IMR-90 (cell line): ENCODE results near the gene ZNF831. TPM values are rescaled to one million over a fixed set of nuclear protein-coding genes. Genes with fewer than 3 reads are reported as not detected.

Experiments used
- ATAC-seq: fragments of 200-7000 bp; cut with Tn5 transposase; 2 replicates; pipeline ENCODE4 v1.9.1; 2020; ENCODE audit warnings: low read depth, mild to moderate bottlenecking, moderate library complexity
- BruUV-seq: library from RNA; stranded (reverse); fragments of 400-500 nt; replicated peaks from 2 replicates; lab custom pipeline; 2021; lab: Mats Ljungman, UMichigan
- CTCF ChIA-PET: fragments of 300-600 bp; formaldehyde crosslinking; extraction: SDS; loops from one replicate; lab custom pipeline; 2021; ENCODE audit warnings: antibody characterized with exemption; lab: Yijun Ruan, JAX
- POLR2A ChIA-PET: fragments of 300-600 bp; sonication (Branson Sonifier 250); formaldehyde crosslinking; loops from one replicate; lab custom pipeline; 2022; ENCODE audit warnings: antibody characterized with exemption; ENCODE audit not compliant: unreplicated experiment; lab: Charles Lee
- DNase-seq: peaks from one replicate; pipeline ENCODE4 v3.0.0; 2013
- H2AFZ ChIP-seq: replicated peaks from 2 replicates; pipeline ENCODE3; 2013; ENCODE audit warnings: low read length, mild to moderate bottlenecking; ENCODE audit not compliant: poor library complexity
- H2AK5ac ChIP-seq: 2 replicates; pipeline ENCODE4 v1.6.1; 2013; ENCODE audit warnings: low read depth, low read length, inconsistent platforms
- H2AK9ac ChIP-seq: replicated peaks from 2 replicates; pipeline ENCODE3; 2013; ENCODE audit warnings: mild to moderate bottlenecking, low read depth, low read length, moderate library complexity; ENCODE audit not compliant: poor library complexity
- H2BK120ac ChIP-seq: 2 replicates; pipeline ENCODE4 v1.6.1; 2013; ENCODE audit warnings: low read depth, low read length, inconsistent platforms
- H2BK15ac ChIP-seq: 3 replicates; pipeline ENCODE4 v1.6.1; 2013; ENCODE audit warnings: low read depth, low read length, inconsistent platforms
- H2BK20ac ChIP-seq: 2 replicates; pipeline ENCODE4 v1.6.1; 2013; ENCODE audit warnings: low read depth, mild to moderate bottlenecking, inconsistent platforms, low read length, moderate library complexity
- H2BK5ac ChIP-seq: 2 replicates; pipeline ENCODE4 v1.6.1; 2013; ENCODE audit warnings: mild to moderate bottlenecking, low read depth, low read length, inconsistent platforms; ENCODE audit not compliant: poor library complexity, severe bottlenecking
- H3K14ac ChIP-seq: replicated peaks from 2 replicates; pipeline ENCODE4 v1.6.1; 2013; ENCODE audit warnings: low read depth, low read length, inconsistent platforms
- H3K18ac ChIP-seq: 2 replicates; pipeline ENCODE4 v1.6.1; 2013; ENCODE audit warnings: low read depth, low read length, control low read depth
- H3K23ac ChIP-seq: 2 replicates; pipeline ENCODE4 v1.6.1; 2013; ENCODE audit warnings: low read depth, low read length, inconsistent platforms
- H3K27ac ChIP-seq: 2 replicates; pipeline ENCODE4 v1.5.1; 2013; ENCODE audit warnings: mild to moderate bottlenecking, control low read depth, low read length; ENCODE audit not compliant: insufficient read depth
- H3K27me3 ChIP-seq: 2 replicates; pipeline ENCODE4 v1.6.1; 2013; ENCODE audit warnings: low read length; ENCODE audit not compliant: control insufficient read depth, insufficient read depth
- H3K36me3 ChIP-seq: 2 replicates; pipeline ENCODE4 v1.6.1; 2013; ENCODE audit warnings: low read length, mixed read lengths; ENCODE audit not compliant: control insufficient read depth, insufficient read depth
- H3K4ac ChIP-seq: 2 replicates; pipeline ENCODE4 v1.6.1; 2013; ENCODE audit warnings: low read depth, low read length, inconsistent platforms
- H3K4me1 ChIP-seq: 2 replicates; pipeline ENCODE4 v1.6.1; 2013; ENCODE audit warnings: low read length, mixed read lengths; ENCODE audit not compliant: control insufficient read depth, insufficient read depth
- H3K4me2 ChIP-seq: 2 replicates; pipeline ENCODE4 v1.6.1; 2013; ENCODE audit warnings: low read depth, mild to moderate bottlenecking, control low read depth, low read length, moderate library complexity
- H3K4me3 ChIP-seq: 2 replicates; pipeline ENCODE4 v1.5.1; 2013; ENCODE audit warnings: low read depth, mild to moderate bottlenecking, control low read depth, low read length, moderate library complexity; ENCODE audit not compliant: insufficient read depth
- H3K56ac ChIP-seq: 2 replicates; pipeline ENCODE4 v1.6.1; 2013; ENCODE audit warnings: low read length, inconsistent platforms; ENCODE audit not compliant: insufficient read depth; ENCODE audit errors: extremely low read depth
- H3K79me1 ChIP-seq, 2 experiments: 2 replicates each; pipeline ENCODE4 v1.6.1; 2013; ENCODE audit warnings: low read length in 2 of 2, inconsistent platforms in 1 of 2, low read depth in 1 of 2
- H3K9ac ChIP-seq: 2 replicates; pipeline ENCODE4 v1.6.1; 2013; ENCODE audit warnings: low read depth, low read length, control low read depth
- H3K9me1 ChIP-seq: 2 replicates; pipeline ENCODE4 v1.6.1; 2013; ENCODE audit warnings: low read length, inconsistent platforms; ENCODE audit not compliant: insufficient read depth
- H3K9me3 ChIP-seq: 2 replicates; pipeline ENCODE4 v1.6.1; 2013; ENCODE audit warnings: low read length; ENCODE audit not compliant: control insufficient read depth, insufficient read depth
- H4K20me1 ChIP-seq: 2 replicates; pipeline ENCODE4 v1.6.1; 2013; ENCODE audit warnings: low read length, inconsistent platforms; ENCODE audit not compliant: insufficient read depth
- H4K5ac ChIP-seq: 2 replicates; pipeline ENCODE4 v1.6.1; 2013; ENCODE audit warnings: mild to moderate bottlenecking, low read depth, low read length, control low read depth
- H4K8ac ChIP-seq, 2 experiments: 2 replicates each; pipeline ENCODE4 v1.6.1; 2013; ENCODE audit warnings: low read depth in 2 of 2, low read length in 2 of 2, control low read depth in 1 of 2, inconsistent platforms in 1 of 2
- H4K91ac ChIP-seq: 2 replicates; pipeline ENCODE4 v1.6.1; 2013; ENCODE audit warnings: low read depth, low read length, inconsistent platforms; ENCODE audit not compliant: insufficient read depth
- CHD1 ChIP-seq: IDR thresholded peaks from 2 replicates; pipeline ENCODE4 v1.6.1; 2012; ENCODE audit warnings: low read depth, low read length, improper control_type of control experiment
- FOS ChIP-seq: fragments of 150-350 bp; IDR thresholded peaks from 2 replicates; pipeline ENCODE4 v1.6.1; 2016; ENCODE audit warnings: low read depth, low read length
- MAZ ChIP-seq: IDR thresholded peaks from 2 replicates; pipeline ENCODE4 v1.6.1; 2012; ENCODE audit warnings: low read depth, mild to moderate bottlenecking, low read length, improper control_type of control experiment, moderate library complexity, borderline replicate concordance
- NFE2L2 ChIP-seq: fragments of 150-350 bp; IDR thresholded peaks from 2 replicates; pipeline ENCODE4 v1.6.1; 2016; ENCODE audit warnings: low read depth, mild to moderate bottlenecking, low read length
- SMC3 ChIP-seq: fragments of 150-350 bp; IDR thresholded peaks from 2 replicates; pipeline ENCODE4 v1.6.1; 2016; ENCODE audit warnings: low read depth, mild to moderate bottlenecking, antibody characterized with exemption, low read length, moderate library complexity
- WGBS, 2 experiments: methylation state at CpG; one replicate each; pipeline versions ENCODE4 v1.1.5 to v1.1.7; 2013; ENCODE audit warnings: missing lambda C conversion rate in 2 of 2; ENCODE audit not compliant: insufficient read length in 1 of 2; ENCODE audit errors: extremely low coverage in 2 of 2; 5-methylcytosine and 5-hydroxymethylcytosine counted together
- dilution Hi-C: fragments of 300-500 bp; cut with HindIII; formaldehyde crosslinking; loops from one replicate; pipeline ENCODE4 v1.14.3; 2018; ENCODE audit warnings: low sequenced_read_pairs; ENCODE audit not compliant: unreplicated experiment
- in situ Hi-C: fragments of 300-500 bp; cut with MboI; formaldehyde crosslinking; loops from 3 replicates; pipeline ENCODE4 v1.14.3; 2019; ENCODE audit warnings: low sequenced_read_pairs, inconsistent platforms, mixed read lengths
- intact Hi-C: fragments of 100-400 bp; cut with micrococcal nuclease; formaldehyde crosslinking; loops from 2 replicates; pipeline ENCODE4 v1.10.0; 2022
- polyA plus RNA-seq, 3 experiments: library from polyadenylated mRNA; depleted of rRNA; stranded (reverse); fragments of >200 nt; gene quantifications; 2 replicates each; pipeline ENCODE4 v1.2.3, GENCODE V29; 2012; ENCODE audit warnings: low replicate concordance in 1 of 3
- total RNA-seq: library from RNA; depleted of rRNA; stranded (reverse); fragments of >200 nt; gene quantifications from 2 replicates; pipeline ENCODE4 v1.2.3, GENCODE V29; 2012

Gene ZNF831
- total and polyA plus RNA-seq, 2 of the 4 experiments (the other 2 are of a cell fraction): not detected

- no peaks in the 10 kb centered on the region for H3K4me1 ChIP-seq
- no peak overlapping the region for H3K9ac ChIP-seq
- H2AFZ ChIP-seq: no peak overlapping the region
- intact Hi-C loops (no loop called here), dilution Hi-C loops (no loop called here), in situ Hi-C loops (no loop called here)
- H4K91ac ChIP-seq: no peak overlapping the region
- H3K4me2 ChIP-seq: no peak overlapping the region
- no peak overlapping the region for H3K23ac ChIP-seq
- H2AK9ac ChIP-seq: no peak overlapping the region
- no peak overlapping the region for H3K56ac ChIP-seq
- CTCF ChIA-PET: no interaction called here
- H3K27ac ChIP-seq: no peak overlapping the region
- H3K14ac ChIP-seq: no peak overlapping the region
- H2BK20ac ChIP-seq: no peak overlapping the region
- H3K27me3 ChIP-seq: no peaks in the 10 kb centered on the region
- DNase-seq (no peak), ATAC-seq (no peak)
- no peak overlapping the region for H2BK5ac ChIP-seq
- no peak overlapping the region for H4K5ac ChIP-seq
- no peak overlapping the region for H2BK120ac ChIP-seq
- H3K9me3 ChIP-seq: 0 out of 2 replicates have a peak, but pooled peaks cover 2% of the 10 kb centered on the region
- TF ChIP-seq CHD1: no peak
- no peak for TF ChIP-seq NFE2L2
- TF ChIP-seq FOS: no peak
- no peak for TF ChIP-seq MAZ
- TF ChIP-seq SMC3: no peak
- BruUV-seq: no TSS peak
- no peaks in the 10 kb centered on the region for H3K9me1 ChIP-seq
- no peaks in the 10 kb centered on the region for H3K79me1 ChIP-seq
- no peak overlapping the region for H2AK5ac ChIP-seq
- no peak overlapping the region for H3K4ac ChIP-seq
- no peaks in the 10 kb centered on the region for H3K36me3 ChIP-seq
- no peaks in the 10 kb centered on the region for H4K20me1 ChIP-seq
- POLR2A ChIA-PET: no interaction called here
- no peak overlapping the region for H2BK15ac ChIP-seq
- no CpG with 5 or more reads among the region's 9 CpGs for WGBS, 2 experiments
- H3K4me3 ChIP-seq: no peak overlapping the region
- no peak overlapping the region for H3K18ac ChIP-seq
- no peak overlapping the region for H4K8ac ChIP-seq
These were observed 19.3 kb upstream of the ZNF831 start for GRCh38 chr20:59144179-59144830.
